ENCODE results near the gene NLRC5. TPM values are rescaled to one million over a fixed set of nuclear protein-coding genes. Genes with fewer than 3 reads are reported as not detected.
A peak's percentile ranks its signal among the peaks of the same experiment; 100 is the strongest.

NLRC5 gene
- total and polyA plus RNA-seq, 4 donors: 23.9 to 46.4 (median 31.1) TPM

- 66 to 79% methylated on average over 25 of the region's 25 CpGs for WGBS, 2 donors
- ATAC-seq (ENCODE audit: insufficient read depth, low FRiP score) (no peak), DNase-seq (peak; percentile 85 to 95 (median 89))
- Histone ChIP-seq H3K9me3 (ENCODE audit: control insufficient read depth in 4 of 4, insufficient read depth in 3 of 4, low read length in 3 of 4) (no peaks in the 10 kb centered on the region), H3K36me3 (ENCODE audit: control insufficient read depth in 4 of 4, insufficient read depth in 4 of 4, low read length in 4 of 4) (peaks cover 0 to 46% (median 8%) of the 10 kb centered on the region in 4 donors), H3K4me3 (no peak overlapping the region), H3K27me3 (ENCODE audit: control insufficient read depth in 3 of 3, insufficient read depth in 3 of 3, low read length in 2 of 3) (no peaks in the 10 kb centered on the region), H3K9ac (ENCODE audit: insufficient read depth in 1 of 2, low read length in 2 of 2) (peak overlapping the region in 1 of 2 donors; percentile 34), H3K4me1 (ENCODE audit: control insufficient read depth in 5 of 5, insufficient read depth in 5 of 5, low read length in 5 of 5) (peaks cover 0 to 17% (median 2%) of the 10 kb centered on the region in 5 donors), H3K27ac (ENCODE audit: low read depth in 1 of 2, low read length in 1 of 2) (peak overlapping the region in 1 of 2 donors; percentile 9)
- TF ChIP-seq CTCF (IDR thresholded peaks at IDR 0.05; ENCODE audit: control extremely low read depth, extremely low read depth): no peak
Measured at GRCh38 chr16:57115514-57116182, 126.3 kb downstream of the NLRC5 start.

- Histone ChIP-seq H3K27me3 (ENCODE audit: control insufficient read depth in 3 of 3, insufficient read depth in 3 of 3, low read length in 2 of 3) (no peaks in the 10 kb centered on the region), H3K4me3 (no peak overlapping the region), H3K4me1 (ENCODE audit: control insufficient read depth in 5 of 5, insufficient read depth in 5 of 5, low read length in 5 of 5) (peaks cover 0 to 17% (median 0%) of the 10 kb centered on the region in 5 donors), H3K9me3 (ENCODE audit: control insufficient read depth in 4 of 4, insufficient read depth in 3 of 4, low read length in 3 of 4) (no peaks in the 10 kb centered on the region), H3K36me3 (ENCODE audit: control insufficient read depth in 4 of 4, insufficient read depth in 4 of 4, low read length in 4 of 4) (peaks cover 0 to 57% (median 7%) of the 10 kb centered on the region in 4 donors), H3K27ac (ENCODE audit: low read depth in 1 of 2, low read length in 1 of 2) (no peak overlapping the region), H3K9ac (ENCODE audit: insufficient read depth in 1 of 2, low read length in 2 of 2) (no peak overlapping the region)
- DNase-seq (no peak), ATAC-seq (ENCODE audit: insufficient read depth, low FRiP score) (no peak)
- no peak for TF ChIP-seq CTCF (IDR thresholded peaks at IDR 0.05; ENCODE audit: control extremely low read depth, extremely low read depth)
- 95 to 98% methylated on average over 2 of the region's 2 CpGs for WGBS, 2 donors
Measured at GRCh38 chr16:57118461-57119084, 129.2 kb downstream of the NLRC5 start.

- Histone ChIP-seq H3K4me1 (ENCODE audit: control insufficient read depth in 5 of 5, insufficient read depth in 5 of 5, low read length in 5 of 5) (peaks cover 0 to 8% (median 0%) of the 10 kb centered on the region in 5 donors), H3K27ac (ENCODE audit: low read depth in 1 of 2, low read length in 1 of 2) (peak overlapping the region in 1 of 2 donors; percentile 41), H3K27me3 (ENCODE audit: control insufficient read depth in 3 of 3, insufficient read depth in 3 of 3, low read length in 2 of 3) (no peaks in the 10 kb centered on the region), H3K9me3 (ENCODE audit: control insufficient read depth in 4 of 4, insufficient read depth in 3 of 4, low read length in 3 of 4) (no peaks in the 10 kb centered on the region), H3K9ac (ENCODE audit: insufficient read depth in 1 of 2, low read length in 2 of 2) (no peak overlapping the region), H3K36me3 (ENCODE audit: control insufficient read depth in 4 of 4, insufficient read depth in 4 of 4, low read length in 4 of 4) (peaks cover 0 to 35% (median 9%) of the 10 kb centered on the region in 4 donors), H3K4me3 (no peak overlapping the region)
- ATAC-seq (ENCODE audit: insufficient read depth, low FRiP score): no peak
- 79 to 81% methylated on average over 7 of the region's 7 CpGs for WGBS, 2 donors
- no peak for DNase-seq
- no peak for TF ChIP-seq CTCF (IDR thresholded peaks at IDR 0.05; ENCODE audit: control extremely low read depth, extremely low read depth)
Measured at GRCh38 chr16:57123216-57123973, 134.0 kb downstream of the NLRC5 start.

All from lung (tissue), 12 donors.